GM12892 (cell line): ENCODE data around the gene THBS3.

Experiments
- POLR2A ChIP-seq: IDR thresholded peaks from 2 replicates; pipeline ENCODE4 v1.6.1; 2011; ENCODE audit warnings: low read depth, low read length, control low read depth
- POLR2AphosphoS5 ChIP-seq: IDR thresholded peaks from 2 replicates; pipeline ENCODE4 v1.6.1; 2011; ENCODE audit warnings: low read depth, low read length, control low read depth
- TAF1 ChIP-seq: IDR thresholded peaks from 2 replicates; pipeline ENCODE4 v1.6.1; 2011; ENCODE audit warnings: low read depth, mild to moderate bottlenecking, control low read depth, low read length, borderline replicate concordance

GRCh38 chr1:155244368-155245162 lies 36.9 kb upstream of the THBS3 start:
- TF ChIP-seq POLR2A (peak; percentile 96), TAF1 (peak; percentile 37; the same call in 1 of the 2 replicates), POLR2AphosphoS5 (peak; percentile 93)
